SH-SY5Y (cell line): ENCODE results near the gene ONECUT3.

Experiments used
- GATA2 ChIP-seq: IDR thresholded peaks from 2 replicates; pipeline ENCODE4 v1.6.1; 2011; ENCODE audit warnings: mild to moderate bottlenecking, low read depth, low read length
- GATA3 ChIP-seq: IDR thresholded peaks from 2 replicates; pipeline ENCODE4 v1.6.1; 2011; ENCODE audit warnings: low read depth, mild to moderate bottlenecking, low read length, moderate library complexity

DNA sequence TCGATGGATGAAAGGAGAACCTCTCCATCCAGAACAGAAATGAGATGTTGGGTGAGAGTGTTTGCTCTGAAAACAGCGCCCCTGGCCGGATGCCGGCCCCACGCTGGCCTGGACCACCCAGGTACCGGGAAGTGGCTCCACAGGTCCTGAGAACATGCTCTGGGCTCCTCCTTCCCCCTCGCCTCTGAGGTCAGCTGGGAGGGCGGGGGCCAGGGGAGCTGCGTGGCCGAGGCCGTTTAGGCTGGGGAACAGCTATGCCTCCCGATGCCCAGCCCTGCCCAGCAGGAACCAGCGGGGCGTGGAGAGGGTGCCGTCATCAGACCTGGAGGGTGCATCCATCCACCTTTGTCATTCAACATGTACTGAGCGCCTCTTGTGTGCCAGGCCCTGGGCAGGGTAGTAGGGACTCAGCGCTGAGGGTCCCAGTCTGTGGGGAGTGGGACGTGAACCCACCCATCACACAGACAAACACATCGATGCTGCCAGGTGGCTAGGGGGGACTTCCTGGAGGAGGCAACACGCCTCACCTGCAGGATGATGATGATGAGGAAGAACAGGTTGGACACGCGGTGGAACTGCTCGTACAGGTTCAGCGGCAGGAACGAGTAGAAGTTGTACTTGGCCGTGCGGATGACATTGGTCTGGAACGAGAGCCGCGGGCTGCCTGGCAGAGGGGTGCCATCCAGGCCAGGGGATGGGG, 54.5 kb downstream of the ONECUT3 start:
- no peak for TF ChIP-seq GATA2
- TF ChIP-seq GATA3: no peak
